Mucosa of stomach (tissue), 1 donor: ENCODE measurements around the gene KCNK15.

Source experiments
- H3K27me3 ChIP-seq: one replicate; pipeline ENCODE4 v1.7.0; 2013; ENCODE audit warnings: mild to moderate bottlenecking, low read length; ENCODE audit not compliant: control insufficient read depth, insufficient read depth
- H3K36me3 ChIP-seq: one replicate; pipeline ENCODE4 v1.7.0; 2013; ENCODE audit warnings: low read length; ENCODE audit not compliant: control insufficient read depth, insufficient read depth
- H3K4me1 ChIP-seq: one replicate; pipeline ENCODE4 v1.7.0; 2013; ENCODE audit warnings: mild to moderate bottlenecking, low read length; ENCODE audit not compliant: control insufficient read depth, insufficient read depth
- H3K4me3 ChIP-seq: one replicate; pipeline ENCODE4 v1.7.0; 2013; ENCODE audit warnings: low read length
- H3K9ac ChIP-seq: one replicate; pipeline ENCODE4 v1.7.0; 2013; ENCODE audit warnings: mild to moderate bottlenecking, low read length, moderate library complexity
- H3K9me3 ChIP-seq: one replicate; pipeline ENCODE4 v1.7.0; 2013; ENCODE audit warnings: mild to moderate bottlenecking, low read length, moderate library complexity; ENCODE audit not compliant: control insufficient read depth
- donor health status: Pancreatic carcinoma.

KCNK15 gene

GRCh38 chr20:44728801-44729443 is 16.7 kb upstream of the KCNK15 start:
- H3K27me3 ChIP-seq, result peaks cover under 1% of the 10 kb centered on the region
- no peaks in the 10 kb centered on the region for H3K36me3 ChIP-seq
- H3K4me3 ChIP-seq, result no peak overlapping the region
- peaks cover 30% of the 10 kb centered on the region for H3K4me1 ChIP-seq
- no peaks in the 10 kb centered on the region for H3K9me3 ChIP-seq
- no peak overlapping the region for H3K9ac ChIP-seq

DNA sequence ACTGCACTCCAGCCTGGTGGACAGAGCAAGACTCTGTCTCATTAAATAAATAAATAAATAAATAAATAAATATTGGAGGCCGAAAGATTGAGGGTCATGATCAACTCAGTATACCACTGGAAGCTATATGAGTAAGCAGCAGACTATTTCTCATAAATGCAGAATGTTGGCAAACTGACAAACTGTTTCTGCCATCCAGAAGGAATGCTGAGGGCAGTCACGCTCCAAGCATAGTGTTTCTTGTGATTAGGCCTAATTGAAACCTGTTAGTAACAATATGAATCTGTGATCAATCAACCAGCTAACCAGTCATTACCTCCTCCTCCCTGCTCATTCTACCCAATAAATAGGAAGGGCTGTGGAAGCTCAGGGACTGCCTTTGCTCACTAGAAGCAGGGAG is 15.2 kb upstream of the KCNK15 start:
- H3K9ac ChIP-seq, result no peak overlapping the region
- H3K27me3 ChIP-seq, result no peaks in the 10 kb centered on the region
- H3K4me1 ChIP-seq, result peaks cover 30% of the 10 kb centered on the region
- H3K9me3 ChIP-seq, result no peaks in the 10 kb centered on the region
- H3K36me3 ChIP-seq, result no peaks in the 10 kb centered on the region
- H3K4me3 ChIP-seq, result no peak overlapping the region

DNA sequence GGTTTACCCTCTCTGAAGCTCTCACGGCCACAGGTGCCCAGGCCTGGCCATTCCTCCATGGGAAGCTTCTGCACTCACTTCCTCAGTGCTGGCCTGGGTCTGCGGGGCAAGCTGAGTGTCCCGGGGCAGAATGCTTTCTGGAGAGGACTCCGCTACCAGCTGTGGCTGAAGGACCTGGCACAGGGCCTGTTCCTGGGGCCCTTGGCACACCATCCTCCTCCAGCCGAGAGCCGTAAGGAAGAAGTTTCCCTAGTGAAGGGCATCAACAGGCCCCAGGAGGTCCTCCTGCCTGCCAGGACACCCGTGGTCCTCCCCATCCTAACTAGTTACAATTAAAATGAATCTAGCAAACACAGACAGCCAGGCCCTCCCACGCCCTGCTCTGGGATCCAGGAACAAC is 14.0 kb upstream of the KCNK15 start:
- H3K9ac ChIP-seq, result no peak overlapping the region
- H3K9me3 ChIP-seq, result no peaks in the 10 kb centered on the region
- H3K4me1 ChIP-seq, result peaks cover 30% of the 10 kb centered on the region

GRCh38 chr20:44732327-44732726 is 13.3 kb upstream of the KCNK15 start:
- H3K4me1 ChIP-seq, result peaks cover 30% of the 10 kb centered on the region

More for the DNA sequence above, 14.0 kb upstream of the KCNK15 start:
- no peak overlapping the region for H3K4me3 ChIP-seq
- H3K27me3 ChIP-seq, result no peaks in the 10 kb centered on the region
- H3K36me3 ChIP-seq, result no peaks in the 10 kb centered on the region

DNA sequence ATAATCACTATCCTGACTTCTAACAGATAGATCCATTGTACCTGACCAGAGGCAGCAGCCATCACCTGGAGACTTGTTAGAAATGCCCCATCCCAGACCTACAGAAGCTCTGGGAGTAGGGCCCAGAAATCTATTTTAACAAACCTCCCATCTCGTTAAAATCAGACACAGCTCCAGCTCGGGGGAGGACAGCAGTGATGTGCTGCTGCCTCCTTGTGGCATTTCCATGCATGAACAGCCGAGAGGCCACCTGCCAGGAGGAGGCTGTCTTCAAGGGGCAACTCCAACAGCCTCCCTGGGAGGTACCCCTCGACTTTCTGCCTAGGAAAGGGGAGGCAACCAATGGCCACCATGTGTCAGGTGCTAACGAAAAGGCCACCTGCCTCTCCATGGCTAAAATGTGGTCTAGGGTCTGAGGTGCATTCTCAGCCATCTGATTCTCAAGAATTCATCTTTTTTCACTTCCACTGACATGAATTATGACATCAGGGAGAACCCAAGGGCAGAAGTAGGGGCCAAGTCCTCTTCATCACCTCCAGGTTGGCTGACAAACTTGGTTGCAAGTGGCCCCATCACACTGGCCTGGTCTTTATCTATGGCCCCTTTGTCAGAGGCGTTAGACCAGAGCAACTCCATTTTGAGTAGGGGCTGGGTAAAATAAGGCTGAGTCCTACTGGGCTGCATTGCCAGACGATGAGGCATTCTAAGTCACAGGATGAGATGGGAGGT is 12.2 kb upstream of the KCNK15 start:
- Histone ChIP-seq H3K4me3 (no peak overlapping the region), H3K9ac (no peak overlapping the region), H3K36me3 (no peaks in the 10 kb centered on the region), H3K27me3 (no peaks in the 10 kb centered on the region), H3K9me3 (no peaks in the 10 kb centered on the region), H3K4me1 (peaks cover 30% of the 10 kb centered on the region)

More at GRCh38 chr20:44732327-44732726, 13.3 kb upstream of the KCNK15 start:
- no peaks in the 10 kb centered on the region for H3K36me3 ChIP-seq
- no peak overlapping the region for H3K4me3 ChIP-seq
- H3K9me3 ChIP-seq, result no peaks in the 10 kb centered on the region
- no peak overlapping the region for H3K9ac ChIP-seq
- H3K27me3 ChIP-seq, result no peaks in the 10 kb centered on the region

DNA sequence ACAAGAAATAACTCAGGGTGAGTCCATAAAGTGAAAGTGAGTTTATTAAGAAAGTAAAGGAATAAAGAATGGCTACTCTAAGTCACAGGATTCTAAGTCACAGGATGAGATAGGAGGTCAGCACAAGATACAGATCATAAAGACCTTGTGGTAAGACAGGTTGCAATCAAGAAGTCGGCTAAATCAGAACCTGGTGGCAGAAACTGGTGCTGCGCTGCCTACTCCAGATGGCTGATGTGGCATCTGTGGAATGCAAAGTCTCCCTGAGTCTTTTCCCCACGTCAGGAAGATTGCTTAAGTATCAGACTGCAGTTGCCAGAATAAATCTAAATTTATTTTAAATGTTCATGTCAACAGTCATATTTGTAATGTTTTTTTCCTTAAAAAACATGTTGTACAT is 10.7 kb upstream of the KCNK15 start:
- Histone ChIP-seq H3K4me1 (peaks cover 18% of the 10 kb centered on the region), H3K4me3 (no peak overlapping the region), H3K36me3 (no peaks in the 10 kb centered on the region), H3K9ac (no peak overlapping the region), H3K9me3 (no peaks in the 10 kb centered on the region), H3K27me3 (no peaks in the 10 kb centered on the region)

DNA sequence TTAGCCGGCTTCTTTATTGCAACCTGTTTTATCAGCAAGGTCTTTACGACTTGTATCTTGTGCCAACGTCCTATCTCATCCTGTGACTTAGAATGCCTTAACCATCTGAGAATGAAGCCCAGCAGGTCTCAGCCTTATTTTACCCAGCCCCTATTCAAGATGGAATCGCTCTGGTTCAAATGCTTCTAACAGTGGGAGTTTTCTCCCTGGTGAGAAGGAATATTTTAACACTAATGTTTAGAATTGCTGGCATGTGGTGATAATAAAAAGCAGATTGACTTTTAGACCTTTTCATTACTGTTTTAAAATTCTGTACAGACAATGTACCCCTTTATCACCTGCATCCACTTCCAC is 9.9 kb upstream of the KCNK15 start:
- Histone ChIP-seq H3K27me3 (no peaks in the 10 kb centered on the region), H3K9ac (no peak overlapping the region), H3K4me1 (peaks cover 18% of the 10 kb centered on the region), H3K9me3 (no peaks in the 10 kb centered on the region), H3K4me3 (no peak overlapping the region), H3K36me3 (no peaks in the 10 kb centered on the region)

DNA sequence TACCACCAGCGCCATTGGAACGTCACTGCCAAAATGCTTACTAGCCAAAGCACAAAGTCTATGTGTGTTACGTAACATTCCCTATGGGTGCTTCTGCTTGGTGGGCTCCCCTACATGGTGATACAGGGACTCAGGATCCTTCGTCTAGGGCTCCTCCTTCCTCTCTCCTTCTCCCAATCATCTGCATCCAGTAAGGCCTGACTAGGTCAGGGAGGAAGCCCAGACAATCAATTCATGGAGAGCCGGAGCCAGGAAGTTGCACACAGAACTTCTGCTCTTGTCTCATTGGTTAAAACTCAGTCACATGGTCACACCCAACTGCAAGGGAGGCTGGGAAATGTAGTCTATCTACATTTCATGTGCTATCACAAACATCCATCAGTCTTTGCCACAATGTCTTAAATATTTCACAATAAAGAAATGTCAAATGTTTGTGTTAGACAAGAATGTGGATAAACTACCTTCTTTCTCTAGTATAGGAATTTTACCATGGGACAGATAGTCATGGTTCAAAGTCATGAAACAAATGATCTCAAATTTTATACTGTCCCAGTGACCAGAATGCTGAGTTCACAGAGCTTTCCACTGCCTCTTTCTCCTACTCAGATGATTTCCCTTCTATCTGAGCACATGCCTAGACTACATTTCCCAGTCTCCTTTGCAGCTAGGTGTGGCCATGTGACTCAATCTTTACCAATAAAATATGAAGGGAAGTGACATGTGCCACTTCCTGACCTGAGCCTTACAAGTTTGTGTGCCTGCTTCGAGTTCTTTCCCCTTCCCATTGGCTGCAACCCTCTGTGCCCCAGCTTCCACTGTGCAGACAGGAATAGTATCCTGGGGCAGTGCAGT is 9.3 kb upstream of the KCNK15 start:
- no peaks in the 10 kb centered on the region for H3K27me3 ChIP-seq
- H3K9me3 ChIP-seq, result no peaks in the 10 kb centered on the region
- H3K9ac ChIP-seq, result no peak overlapping the region
- no peak overlapping the region for H3K4me3 ChIP-seq
- H3K4me1 ChIP-seq, result peaks cover 17% of the 10 kb centered on the region
- H3K36me3 ChIP-seq, result no peaks in the 10 kb centered on the region

DNA sequence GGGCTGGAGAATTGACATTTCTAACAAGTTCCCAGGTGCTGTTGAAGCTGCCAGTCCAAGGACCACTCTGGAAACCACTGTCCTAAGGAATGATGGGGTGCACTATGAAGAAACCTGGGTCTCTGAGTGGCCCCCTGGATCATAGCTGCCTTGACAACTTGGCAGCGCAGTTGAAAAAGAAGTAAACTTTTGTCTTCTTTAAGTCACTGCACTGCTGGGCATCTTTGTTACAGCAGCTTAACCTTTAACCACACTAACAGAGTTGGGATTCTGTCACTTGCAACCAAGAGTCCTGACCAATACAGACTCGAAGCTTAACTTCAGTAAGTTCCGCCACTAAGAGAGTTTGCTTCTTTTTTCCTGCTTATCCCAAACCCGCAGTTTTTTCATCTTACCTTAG is 8.5 kb upstream of the KCNK15 start:
- H3K36me3 ChIP-seq, result no peaks in the 10 kb centered on the region
- no peak overlapping the region for H3K4me3 ChIP-seq
- H3K9ac ChIP-seq, result no peak overlapping the region
- H3K27me3 ChIP-seq, result no peaks in the 10 kb centered on the region
- peaks cover 10% of the 10 kb centered on the region for H3K4me1 ChIP-seq
- H3K9me3 ChIP-seq, result no peaks in the 10 kb centered on the region

DNA sequence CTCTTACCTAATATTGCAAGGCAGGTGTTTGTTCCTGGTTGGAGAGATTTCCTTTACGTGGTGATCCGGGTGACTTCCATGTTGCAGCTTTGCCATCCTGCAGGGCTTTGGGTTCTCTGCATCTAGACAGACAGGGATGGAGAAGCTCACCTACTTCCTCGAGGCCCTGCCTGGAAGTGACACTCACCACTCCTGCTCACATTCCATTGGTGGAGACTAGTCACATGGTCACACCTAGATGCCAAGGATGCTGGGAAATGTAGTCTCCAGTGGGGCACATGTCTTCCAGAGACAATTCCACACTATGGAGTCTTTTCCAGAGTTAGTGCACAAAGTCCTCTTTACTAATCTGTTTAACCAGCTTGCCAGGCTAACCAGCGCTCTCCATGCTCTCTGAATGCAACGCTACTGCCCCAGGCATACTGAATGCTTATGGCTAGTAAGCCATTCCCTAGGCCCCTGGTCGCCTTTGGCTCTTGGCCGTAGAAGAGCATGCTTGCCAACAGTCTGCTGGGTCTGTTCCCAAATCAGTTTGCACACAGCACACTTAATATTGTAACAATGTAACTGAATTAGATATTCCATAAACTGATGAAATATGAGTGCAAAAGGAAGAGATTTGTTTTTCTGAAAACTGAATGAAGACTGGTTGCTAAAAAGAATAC is 6.7 kb upstream of the KCNK15 start:
- Histone ChIP-seq H3K4me1 (no peaks in the 10 kb centered on the region), H3K9me3 (no peaks in the 10 kb centered on the region), H3K9ac (no peak overlapping the region), H3K4me3 (no peak overlapping the region), H3K27me3 (no peaks in the 10 kb centered on the region), H3K36me3 (no peaks in the 10 kb centered on the region)

GRCh38 chr20:44739942-44740341 is 5.7 kb upstream of the KCNK15 start:
- no peak overlapping the region for H3K9ac ChIP-seq
- no peaks in the 10 kb centered on the region for H3K36me3 ChIP-seq
- H3K27me3 ChIP-seq, result no peaks in the 10 kb centered on the region
- H3K9me3 ChIP-seq, result no peaks in the 10 kb centered on the region
- H3K4me1 ChIP-seq, result no peaks in the 10 kb centered on the region
- H3K4me3 ChIP-seq, result no peak overlapping the region
